Measurements from ENCODE around the gene HAAO.

Gene HAAO

DNA sequence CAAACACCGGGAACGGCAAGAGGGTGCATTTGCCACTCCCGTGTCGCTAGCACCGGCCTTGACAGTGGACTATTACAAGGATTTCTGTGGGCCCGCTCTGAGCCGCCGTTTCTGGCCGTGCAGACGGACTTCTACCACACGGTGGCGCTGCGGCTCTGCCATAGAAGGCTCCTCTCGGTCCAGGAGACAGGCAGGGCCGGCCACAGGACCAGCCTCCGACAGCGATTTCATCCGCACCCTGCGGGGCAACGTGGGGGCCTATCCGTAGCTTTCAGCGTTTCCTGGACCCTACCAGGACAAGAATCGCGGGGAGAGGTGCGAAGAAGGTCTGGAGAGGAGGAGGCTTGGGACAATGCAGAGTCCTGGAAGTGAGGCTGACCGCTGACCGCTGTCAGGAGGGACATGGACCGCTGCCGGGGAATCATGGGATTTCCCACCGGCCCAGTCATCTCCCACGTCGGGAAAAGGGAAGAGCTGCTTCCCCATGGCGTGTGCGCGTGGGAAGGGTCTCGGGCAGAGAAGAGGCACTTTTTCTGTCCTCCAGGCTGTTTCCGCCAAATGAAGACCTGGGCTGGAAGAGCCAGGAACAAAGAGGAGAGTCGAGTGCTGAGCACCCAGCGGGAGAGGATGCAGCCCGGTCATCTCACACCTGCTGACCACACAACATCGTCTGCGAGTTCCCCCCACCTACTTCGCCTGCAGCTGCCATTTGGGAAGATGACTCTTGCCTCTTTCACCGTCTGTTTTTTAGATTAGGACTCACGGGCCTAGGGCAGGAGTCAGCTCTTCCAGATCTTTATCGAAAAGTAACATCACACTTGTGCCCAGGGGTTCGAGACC is 35.5 kb upstream of the HAAO start:
- WGBS (ENCODE audit: extremely low coverage, insufficient coverage, insufficient read length) = no CpG with 5 or more reads among the region's 47 CpGs

DNA sequence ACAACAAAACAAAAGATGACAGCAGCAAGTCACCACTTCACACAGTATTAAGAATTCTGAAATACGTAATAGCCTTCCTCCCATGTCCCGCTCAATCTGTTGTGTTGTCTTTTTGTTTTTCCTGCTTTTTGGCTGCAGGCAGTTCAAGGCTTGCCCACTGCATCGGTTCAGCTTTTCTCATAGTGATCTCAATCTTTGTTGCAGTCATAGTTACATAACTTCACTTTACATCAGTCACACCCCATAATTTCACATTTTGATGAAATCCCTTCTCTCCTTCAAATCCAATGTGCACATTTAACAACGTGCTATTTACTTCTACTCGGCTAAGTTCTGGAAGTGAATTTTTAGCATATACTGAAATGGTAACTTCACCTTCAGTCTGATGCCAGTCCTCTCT is 33.8 kb upstream of the HAAO start:
- Histone ChIP-seq H3K27me3 (ENCODE audit: insufficient read depth, low read length) (no peaks in the 10 kb centered on the region), H4K8ac (ENCODE audit: low read depth, low read length) (no peak overlapping the region), H3K9me3 (ENCODE audit: insufficient read depth, low read depth, low read length) (peaks cover 1% of the 10 kb centered on the region), H3K4me3 (ENCODE audit: low read depth, low read length) (no peak overlapping the region), H2BK120ac (ENCODE audit: insufficient read depth, low read length, poor library complexity) (no peak overlapping the region), H4K91ac (ENCODE audit: low read depth, low read length) (no peak overlapping the region), H3K23ac (ENCODE audit: low read length) (no peak overlapping the region), H2AK5ac (ENCODE audit: low read length) (no peak overlapping the region), H3K79me1 (ENCODE audit: low read length) (no peaks in the 10 kb centered on the region), H3K79me2 (ENCODE audit: control insufficient read depth, insufficient read depth, low read length, poor library complexity) (no peaks in the 10 kb centered on the region), H3K9ac (ENCODE audit: low read length) (no peak overlapping the region), H3K27ac (ENCODE audit: low read depth, low read length) (no peak overlapping the region), H4K12ac (ENCODE audit: low read depth, low read length) (no peak overlapping the region), H2BK5ac (ENCODE audit: low read depth, low read length, poor library complexity) (no peak overlapping the region), H2AFZ (ENCODE audit: insufficient read depth, low read length, poor library complexity) (no peak overlapping the region), H3K18ac (ENCODE audit: low read length) (no peak overlapping the region), H2BK12ac (ENCODE audit: low read length) (no peak overlapping the region), H3K4me2 (ENCODE audit: low read length) (no peak overlapping the region), H3K36me3 (ENCODE audit: control insufficient read depth in 1 of 2, insufficient read depth in 2 of 2, low read length in 2 of 2) (no peaks in the 10 kb centered on the region), H3K14ac (ENCODE audit: low read length) (no peak overlapping the region), H3K4ac (ENCODE audit: low read depth, low read length) (no peak overlapping the region), H3K4me1 (ENCODE audit: control insufficient read depth in 1 of 2, insufficient read depth in 2 of 2, low read length in 2 of 2) (peaks cover 3% of the 10 kb centered on the region in 2 experiments)
- WGBS (ENCODE audit: extremely low coverage, insufficient coverage, insufficient read length) = no CpG with 5 or more reads among the region's 5 CpGs
- no peak for DNase-seq

More for the DNA sequence above, 35.5 kb upstream of the HAAO start:
- Histone ChIP-seq H3K27me3 (ENCODE audit: insufficient read depth, low read length) (no peaks in the 10 kb centered on the region), H2BK12ac (ENCODE audit: low read length) (no peak overlapping the region), H2BK120ac (ENCODE audit: insufficient read depth, low read length, poor library complexity) (no peak overlapping the region), H2BK5ac (ENCODE audit: low read depth, low read length, poor library complexity) (no peak overlapping the region), H3K23ac (ENCODE audit: low read length) (no peak overlapping the region), H3K4me1 (ENCODE audit: control insufficient read depth in 1 of 2, insufficient read depth in 2 of 2, low read length in 2 of 2) (peaks cover 3% of the 10 kb centered on the region in 2 experiments), H4K12ac (ENCODE audit: low read depth, low read length) (no peak overlapping the region), H3K4ac (ENCODE audit: low read depth, low read length) (no peak overlapping the region), H2AK5ac (ENCODE audit: low read length) (no peak overlapping the region), H4K8ac (ENCODE audit: low read depth, low read length) (no peak overlapping the region), H3K79me1 (ENCODE audit: low read length) (no peaks in the 10 kb centered on the region), H3K4me3 (ENCODE audit: low read depth, low read length) (no peak overlapping the region), H3K4me2 (ENCODE audit: low read length) (peak overlapping the region; percentile 46), H3K9ac (ENCODE audit: low read length) (no peak overlapping the region), H4K91ac (ENCODE audit: low read depth, low read length) (no peak overlapping the region), H2AFZ (ENCODE audit: insufficient read depth, low read length, poor library complexity) (peak overlapping the region; percentile 90), H3K79me2 (ENCODE audit: control insufficient read depth, insufficient read depth, low read length, poor library complexity) (no peaks in the 10 kb centered on the region), H3K9me3 (ENCODE audit: insufficient read depth, low read depth, low read length) (peaks cover 1% of the 10 kb centered on the region), H3K27ac (ENCODE audit: low read depth, low read length) (no peak overlapping the region), H3K14ac (ENCODE audit: low read length) (no peak overlapping the region), H3K36me3 (ENCODE audit: control insufficient read depth in 1 of 2, insufficient read depth in 2 of 2, low read length in 2 of 2) (no peaks in the 10 kb centered on the region), H3K18ac (ENCODE audit: low read length) (no peak overlapping the region)
- DNase-seq = peak; percentile 84 to 96

DNA sequence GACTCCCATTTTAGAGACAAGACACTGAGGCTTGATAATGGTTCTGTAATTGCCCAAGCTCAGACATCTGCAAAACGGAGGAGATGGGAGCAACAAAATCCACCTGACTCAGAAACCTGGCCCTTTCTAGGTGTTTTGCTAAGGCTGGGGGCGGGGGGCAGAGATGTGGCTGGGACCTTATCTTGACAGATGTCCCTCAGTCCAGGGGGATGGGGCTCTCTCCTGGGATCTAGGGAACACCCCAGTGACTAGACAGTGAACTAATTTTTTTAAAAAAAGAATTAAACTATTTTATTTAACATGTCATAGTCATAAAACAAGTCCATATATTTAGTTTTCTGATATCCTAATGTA is 32.0 kb upstream of the HAAO start:
- no peak overlapping the region for H2BK5ac ChIP-seq (ENCODE audit: low read depth, low read length, poor library complexity)
- no peak overlapping the region for H3K27ac ChIP-seq (ENCODE audit: low read depth, low read length)
- H3K9me3 ChIP-seq (ENCODE audit: insufficient read depth, low read depth, low read length) = peaks cover 1% of the 10 kb centered on the region
- no peaks in the 10 kb centered on the region for H3K79me2 ChIP-seq (ENCODE audit: control insufficient read depth, insufficient read depth, low read length, poor library complexity)
- WGBS (ENCODE audit: extremely low coverage, insufficient coverage, insufficient read length) = no CpG with 5 or more reads among the region's 2 CpGs
- H2AFZ ChIP-seq (ENCODE audit: insufficient read depth, low read length, poor library complexity) = no peak overlapping the region
- no peak overlapping the region for H2AK5ac ChIP-seq (ENCODE audit: low read length)
- H3K79me1 ChIP-seq (ENCODE audit: low read length) = no peaks in the 10 kb centered on the region
- no peak overlapping the region for H3K18ac ChIP-seq (ENCODE audit: low read length)
- no peak overlapping the region for H3K9ac ChIP-seq (ENCODE audit: low read length)
- H3K36me3 ChIP-seq (ENCODE audit: control insufficient read depth in 1 of 2, insufficient read depth in 2 of 2, low read length in 2 of 2) = no peaks in the 10 kb centered on the region
- H4K91ac ChIP-seq (ENCODE audit: low read depth, low read length) = no peak overlapping the region
- no peak overlapping the region for H3K4me3 ChIP-seq (ENCODE audit: low read depth, low read length)
- no peak for DNase-seq
- H4K12ac ChIP-seq (ENCODE audit: low read depth, low read length) = no peak overlapping the region
- H2BK120ac ChIP-seq (ENCODE audit: insufficient read depth, low read length, poor library complexity) = no peak overlapping the region
- H3K4ac ChIP-seq (ENCODE audit: low read depth, low read length) = no peak overlapping the region
- no peak overlapping the region for H3K23ac ChIP-seq (ENCODE audit: low read length)
- H3K14ac ChIP-seq (ENCODE audit: low read length) = no peak overlapping the region
- H3K27me3 ChIP-seq (ENCODE audit: insufficient read depth, low read length) = no peaks in the 10 kb centered on the region
- H2BK12ac ChIP-seq (ENCODE audit: low read length) = no peak overlapping the region
- H4K8ac ChIP-seq (ENCODE audit: low read depth, low read length) = no peak overlapping the region
- H3K4me1 ChIP-seq (ENCODE audit: control insufficient read depth in 1 of 2, insufficient read depth in 2 of 2, low read length in 2 of 2) = peaks cover 3% of the 10 kb centered on the region in 2 experiments
- H3K4me2 ChIP-seq (ENCODE audit: low read length) = no peak overlapping the region

DNA sequence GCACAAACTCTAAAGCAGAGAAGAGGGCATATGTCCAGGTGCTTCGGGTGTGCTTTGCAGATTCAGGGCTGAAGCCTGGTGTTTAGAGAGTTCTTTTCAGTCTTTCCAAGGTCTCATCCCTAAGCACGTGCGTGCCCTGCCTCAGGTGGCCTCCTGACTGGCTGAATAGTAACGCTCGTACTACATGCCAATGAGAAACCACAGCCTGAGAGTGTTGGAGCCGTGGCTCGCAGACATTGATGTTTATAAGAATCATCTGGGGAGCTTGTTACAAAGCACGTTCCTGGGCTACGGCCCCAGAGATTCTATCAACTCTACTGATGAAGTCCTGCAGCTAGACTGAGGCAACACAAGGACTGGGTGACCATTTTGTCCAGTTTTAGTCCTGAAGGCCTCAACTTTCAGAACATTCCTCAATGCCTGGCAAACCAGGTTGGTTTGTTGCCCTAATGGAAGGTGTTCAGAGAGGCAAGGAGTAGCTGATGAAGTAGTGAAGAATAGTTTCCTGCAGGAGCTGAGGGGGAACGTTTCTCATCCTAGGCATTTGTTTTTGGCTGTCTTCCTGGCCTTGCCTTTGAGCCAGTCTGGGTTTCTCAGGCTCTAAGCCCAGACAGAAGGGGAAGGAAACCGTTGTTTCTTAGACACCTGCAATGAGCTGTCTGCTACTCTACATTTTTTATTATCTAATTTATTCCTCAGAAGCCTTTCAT is 31.5 kb upstream of the HAAO start:
- no peak overlapping the region for H3K14ac ChIP-seq (ENCODE audit: low read length)
- H4K8ac ChIP-seq (ENCODE audit: low read depth, low read length) = no peak overlapping the region
- H2AK5ac ChIP-seq (ENCODE audit: low read length) = no peak overlapping the region
- no peaks in the 10 kb centered on the region for H3K79me2 ChIP-seq (ENCODE audit: control insufficient read depth, insufficient read depth, low read length, poor library complexity)
- no peak overlapping the region for H3K4me3 ChIP-seq (ENCODE audit: low read depth, low read length)
- no peaks in the 10 kb centered on the region for H3K27me3 ChIP-seq (ENCODE audit: insufficient read depth, low read length)
- H3K36me3 ChIP-seq (ENCODE audit: control insufficient read depth in 1 of 2, insufficient read depth in 2 of 2, low read length in 2 of 2) = no peaks in the 10 kb centered on the region
- no CpG with 5 or more reads among the region's 11 CpGs for WGBS (ENCODE audit: extremely low coverage, insufficient coverage, insufficient read length)
- no peak overlapping the region for H4K91ac ChIP-seq (ENCODE audit: low read depth, low read length)
- no peak overlapping the region for H2BK5ac ChIP-seq (ENCODE audit: low read depth, low read length, poor library complexity)
- H3K79me1 ChIP-seq (ENCODE audit: low read length) = no peaks in the 10 kb centered on the region
- no peak for DNase-seq
- H2AFZ ChIP-seq (ENCODE audit: insufficient read depth, low read length, poor library complexity) = no peak overlapping the region
- no peak overlapping the region for H3K4ac ChIP-seq (ENCODE audit: low read depth, low read length)
- H3K4me2 ChIP-seq (ENCODE audit: low read length) = no peak overlapping the region
- no peak overlapping the region for H4K12ac ChIP-seq (ENCODE audit: low read depth, low read length)
- H3K9ac ChIP-seq (ENCODE audit: low read length) = no peak overlapping the region
- no peak overlapping the region for H3K18ac ChIP-seq (ENCODE audit: low read length)
- H3K9me3 ChIP-seq (ENCODE audit: insufficient read depth, low read depth, low read length) = peaks cover 1% of the 10 kb centered on the region
- H3K4me1 ChIP-seq (ENCODE audit: control insufficient read depth in 1 of 2, insufficient read depth in 2 of 2, low read length in 2 of 2) = peaks cover 3% of the 10 kb centered on the region in 2 experiments
- H3K27ac ChIP-seq (ENCODE audit: low read depth, low read length) = no peak overlapping the region
- no peak overlapping the region for H2BK12ac ChIP-seq (ENCODE audit: low read length)
- H3K23ac ChIP-seq (ENCODE audit: low read length) = no peak overlapping the region
- no peak overlapping the region for H2BK120ac ChIP-seq (ENCODE audit: insufficient read depth, low read length, poor library complexity)

All from trophoblast cell (in vitro differentiated cells and primary cell).